ENCODE data around the gene EPB41L2.
"Not testable (repeated sequence)": the region's sequence is repeated elsewhere in the genome, so short reads cannot be mapped to it uniquely, and the experiment has no call there.

Gene EPB41L2

DNA sequence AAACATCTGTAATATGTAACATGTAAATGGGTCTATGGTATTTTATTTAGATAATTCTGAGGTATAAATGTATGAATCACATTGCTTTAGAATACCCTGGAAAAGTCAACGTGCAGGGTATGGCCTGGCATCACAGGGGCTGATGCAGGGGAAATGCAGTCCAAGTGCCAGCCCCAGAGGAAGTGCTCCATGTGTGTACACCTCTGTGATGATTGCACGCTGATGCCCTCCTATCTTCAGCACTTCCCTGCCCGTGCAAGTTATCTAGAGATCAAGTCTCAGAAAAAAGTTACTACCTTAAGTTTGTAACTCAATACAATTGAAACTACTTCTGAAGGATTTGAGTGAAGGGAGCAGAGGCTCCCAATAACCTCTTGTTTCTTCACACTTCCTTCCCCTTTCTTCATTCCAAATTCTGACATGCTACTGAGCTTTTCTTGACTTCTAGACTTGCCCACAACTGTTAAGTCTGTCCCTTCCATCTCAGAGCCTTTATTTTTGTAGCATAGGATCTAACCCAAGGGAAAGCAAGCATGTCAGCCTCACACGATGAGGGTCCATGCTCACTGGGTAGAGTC, 233.6 kb downstream of the EPB41L2 start:
- DNase-seq = no peak

DNA sequence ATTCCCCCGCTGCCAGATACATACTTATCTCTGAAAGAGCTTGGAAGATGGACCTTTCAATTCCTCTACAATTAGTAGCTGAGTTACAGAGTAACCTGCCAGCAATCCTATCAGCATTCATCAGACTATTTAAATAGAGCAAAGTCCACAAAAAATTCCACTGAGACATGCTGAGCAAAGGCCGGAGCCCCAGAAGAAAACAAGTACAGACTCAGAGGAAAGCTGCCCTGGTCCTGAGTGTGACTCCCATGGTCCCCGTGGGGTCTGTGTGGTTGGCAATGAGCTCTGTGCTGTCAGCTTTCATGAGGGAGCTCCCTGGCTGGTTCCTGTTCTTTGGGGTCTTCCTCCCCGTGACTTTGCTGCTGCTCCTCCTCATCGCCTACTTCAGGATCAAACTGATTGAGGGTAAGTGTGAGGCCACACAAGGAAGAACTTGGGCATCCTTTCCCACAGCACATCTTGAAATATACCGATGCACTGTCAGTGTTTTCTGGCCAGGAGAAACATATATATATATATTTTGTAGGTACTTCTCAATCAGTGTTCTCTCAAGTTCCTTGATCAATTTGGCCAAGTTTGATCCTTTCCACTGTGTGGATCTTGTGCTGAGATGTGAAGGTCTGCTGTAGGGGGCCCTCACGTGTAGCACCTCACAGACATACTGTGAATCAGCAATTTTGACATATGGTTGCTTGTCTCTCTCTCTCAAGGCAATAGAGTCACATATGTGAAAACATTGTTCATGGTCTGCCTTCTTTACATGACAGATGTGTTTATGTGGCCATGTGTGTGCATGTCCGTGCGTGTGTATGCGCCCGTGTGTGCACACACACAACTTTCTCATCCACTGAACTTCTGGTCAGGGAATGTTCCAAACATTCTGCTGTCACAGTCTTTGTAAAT, 235.5 kb downstream of the EPB41L2 start, which contains the start of gene SMLR1:
Gene SMLR1, plus strand, starts transcription at position 160 of the 903 bp plus-strand sequence. Its CDS starts 8 bp downstream, at position 168.
- DNase-seq = no peak

DNA sequence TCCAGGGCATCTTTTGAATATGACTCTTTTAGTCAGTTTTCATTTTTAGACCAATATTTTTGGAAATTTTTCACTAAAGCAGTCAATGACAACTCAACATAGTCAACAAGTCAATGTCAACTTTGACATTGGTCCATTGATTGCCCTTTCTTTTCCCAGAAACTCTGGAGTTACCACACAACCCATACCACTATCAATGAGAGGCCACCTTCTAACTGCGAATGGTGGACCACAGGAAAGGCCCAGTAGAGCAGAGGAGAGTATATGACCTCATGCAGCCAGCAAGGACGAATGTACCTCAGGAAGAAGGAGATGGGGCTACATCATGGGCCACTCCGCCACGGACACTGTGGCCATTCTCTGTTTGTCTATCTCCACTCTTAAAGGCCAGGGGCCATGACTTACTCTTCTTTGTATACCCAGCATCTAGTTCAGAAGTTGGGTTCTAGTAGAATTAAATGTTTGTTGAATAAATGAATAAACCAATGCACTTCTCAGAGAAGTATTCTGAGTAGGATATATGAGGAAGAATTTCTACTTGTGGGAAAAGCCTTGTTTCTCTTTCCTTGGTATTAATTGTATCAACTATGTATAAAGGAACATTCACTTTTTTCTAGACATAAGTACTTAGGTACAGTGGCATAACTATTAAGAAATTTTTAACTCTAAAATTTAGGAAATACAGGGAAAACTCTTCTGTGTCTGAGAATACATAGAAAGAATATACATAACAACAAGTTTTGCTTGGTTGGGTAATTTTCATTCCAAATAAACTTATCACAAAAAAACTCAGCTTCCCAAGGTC, 236.4 kb downstream of the EPB41L2 start:
- no peak for DNase-seq

DNA sequence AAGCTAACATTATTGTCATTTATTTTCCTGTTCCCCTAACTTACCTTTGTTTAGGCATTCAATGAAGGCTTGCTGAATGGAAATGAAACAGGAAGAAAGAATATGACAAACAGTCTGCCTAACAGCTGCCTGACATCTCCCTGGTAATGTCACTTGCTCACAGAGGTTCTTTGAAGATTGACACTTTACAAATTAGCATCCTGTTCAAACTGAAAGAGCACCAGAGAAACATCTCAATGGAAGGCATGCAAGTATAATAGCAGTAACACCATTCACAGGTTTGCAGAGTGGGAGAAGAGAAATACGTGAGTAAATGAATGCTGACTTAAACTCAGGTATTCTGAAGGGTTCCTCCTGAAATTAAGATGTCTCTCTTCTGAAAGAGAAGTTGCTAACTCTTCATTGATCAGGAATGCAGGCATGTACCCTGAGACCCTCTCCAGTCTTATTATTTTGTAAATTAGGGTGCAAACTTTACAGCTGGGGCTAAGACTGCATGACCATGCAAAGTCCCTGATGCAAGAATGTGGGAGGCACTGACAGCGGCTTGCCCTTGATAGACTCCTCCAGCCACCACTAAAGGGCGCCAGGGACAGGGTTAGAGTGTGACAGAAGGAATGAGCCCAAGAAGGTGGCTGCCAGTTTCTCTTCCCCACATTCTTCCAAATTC, 237.1 kb downstream of the EPB41L2 start:
- no peak for DNase-seq

DNA sequence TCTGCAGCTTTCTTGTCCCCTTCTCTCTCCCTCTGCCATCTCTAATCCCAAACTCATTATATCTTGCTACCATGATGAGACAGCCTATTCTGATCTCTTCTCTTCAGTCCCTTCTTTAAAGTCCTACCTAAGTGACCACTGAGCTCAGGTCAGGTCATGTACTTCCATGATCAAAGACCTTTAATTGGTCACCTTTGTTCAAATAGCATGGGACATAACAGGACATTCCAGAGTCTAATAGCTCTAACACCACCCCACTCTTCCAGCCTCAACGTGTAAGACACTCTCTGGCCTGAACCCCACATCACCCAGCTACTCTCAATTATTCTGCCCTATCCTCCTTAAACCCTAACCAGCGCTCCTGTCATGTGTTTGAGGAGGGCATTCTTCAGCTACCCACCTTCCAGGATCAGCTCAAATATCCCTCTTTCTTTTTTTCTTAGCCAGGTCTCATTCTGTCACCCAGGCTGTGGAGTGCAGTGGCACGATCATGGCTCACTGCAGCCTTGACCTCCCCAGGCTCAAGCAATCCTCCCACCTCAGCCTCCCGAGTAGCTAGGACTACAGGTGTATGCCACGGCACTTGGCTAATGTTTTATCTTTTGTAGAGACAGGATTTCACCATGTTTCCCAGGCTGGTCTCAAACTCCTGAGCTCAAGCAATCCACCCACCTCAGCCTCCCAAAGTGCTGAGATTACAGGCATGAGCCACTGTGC, 237.9 kb downstream of the EPB41L2 start:
- no peak for DNase-seq

DNA sequence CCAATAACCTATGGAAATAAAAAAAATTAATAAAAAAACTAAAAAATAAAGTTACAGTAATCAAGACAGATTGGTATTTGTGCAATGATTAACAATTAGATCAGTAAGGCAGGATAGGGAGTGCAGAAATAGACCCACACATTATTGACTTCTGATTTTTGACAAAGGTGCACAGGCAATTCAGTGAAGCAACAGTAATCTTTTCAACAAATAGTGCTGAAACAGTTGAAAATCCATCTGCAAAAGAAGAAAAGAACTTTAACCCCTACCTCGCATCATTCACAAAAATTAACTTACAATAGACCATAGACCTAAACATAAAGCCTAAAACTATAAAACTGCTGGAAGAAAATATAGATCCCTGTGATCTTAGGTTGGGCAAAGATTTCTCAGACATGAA, 240.3 kb downstream of the EPB41L2 start:
- no peak for DNase-seq

DNA sequence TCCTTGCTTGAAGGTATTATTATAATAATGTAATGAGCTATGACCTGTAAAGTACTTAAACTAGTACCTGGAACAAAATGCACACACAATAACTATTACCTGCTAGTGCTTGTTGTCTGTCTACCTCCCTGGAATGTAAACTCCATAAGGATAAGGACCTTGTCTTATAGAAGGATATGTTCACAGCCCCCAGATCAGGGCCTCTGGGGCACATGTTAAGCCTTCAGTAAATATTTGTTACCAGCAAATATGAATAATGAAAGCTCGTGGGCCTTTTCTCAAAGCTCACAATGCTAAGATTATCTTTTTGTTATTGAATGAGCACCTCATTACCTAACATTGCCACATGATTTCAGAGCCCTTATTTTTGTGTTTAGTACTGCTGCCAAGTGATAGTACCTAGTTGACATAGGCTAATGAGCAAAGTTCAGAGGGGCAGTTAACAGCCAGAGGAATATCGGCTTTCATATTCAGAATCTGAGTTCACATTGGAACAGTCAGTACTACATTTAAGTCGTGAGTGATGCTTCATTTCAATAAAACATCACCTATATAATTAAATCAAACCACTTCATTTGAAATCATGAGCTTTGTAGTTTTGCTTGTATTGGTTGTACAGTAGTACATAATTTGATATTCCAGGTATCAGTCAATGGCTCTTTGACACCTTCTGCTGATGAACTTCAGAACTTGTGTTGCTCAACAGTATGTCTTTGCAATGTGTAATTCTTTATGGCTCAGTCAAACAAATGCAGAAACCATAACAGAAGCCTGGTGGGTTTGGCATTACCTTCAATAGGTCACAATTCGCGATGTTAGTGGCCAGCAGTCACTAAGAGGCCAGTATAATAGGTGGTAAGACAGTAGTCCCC, 247.6 kb downstream of the EPB41L2 start:
- DNase-seq = no peak

DNA sequence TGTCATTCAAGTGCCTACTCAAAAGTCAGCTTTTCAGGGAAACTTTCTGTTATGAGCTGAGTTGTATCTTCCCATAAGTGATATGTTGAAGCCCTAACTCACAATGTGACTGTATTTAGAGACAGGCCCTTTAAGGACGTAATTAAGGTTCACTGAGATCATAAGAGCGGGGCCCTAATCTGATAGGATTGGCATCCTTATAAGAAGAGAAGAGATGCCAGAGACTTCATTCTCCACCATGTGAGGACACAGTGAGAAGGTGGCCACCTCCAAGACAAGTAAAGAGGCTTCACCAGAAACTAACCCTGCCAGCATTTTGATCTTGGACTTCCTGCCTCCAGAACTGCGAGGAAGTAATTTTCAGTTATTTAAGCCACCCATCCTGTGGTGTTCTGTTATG, 248.5 kb downstream of the EPB41L2 start:
- no peak for DNase-seq

DNA sequence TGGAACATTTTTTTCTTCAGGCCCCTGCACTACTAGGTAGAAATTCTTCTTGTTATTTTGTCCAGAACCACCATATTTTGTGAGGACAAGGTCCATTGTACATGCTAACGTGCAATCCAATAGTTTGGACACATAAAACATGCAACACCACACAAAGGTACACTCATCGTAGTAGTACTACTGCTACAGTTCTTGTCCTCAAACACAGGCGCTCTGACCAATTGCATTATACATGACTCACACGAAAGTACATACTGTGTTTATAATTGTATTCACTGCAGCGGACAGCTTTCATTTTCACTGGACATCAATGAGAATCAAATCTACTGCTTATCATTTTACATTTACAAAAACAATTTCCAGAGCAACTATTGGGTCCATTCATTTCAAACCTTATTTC, 251.1 kb downstream of the EPB41L2 start:
- DNase-seq = no peak

DNA sequence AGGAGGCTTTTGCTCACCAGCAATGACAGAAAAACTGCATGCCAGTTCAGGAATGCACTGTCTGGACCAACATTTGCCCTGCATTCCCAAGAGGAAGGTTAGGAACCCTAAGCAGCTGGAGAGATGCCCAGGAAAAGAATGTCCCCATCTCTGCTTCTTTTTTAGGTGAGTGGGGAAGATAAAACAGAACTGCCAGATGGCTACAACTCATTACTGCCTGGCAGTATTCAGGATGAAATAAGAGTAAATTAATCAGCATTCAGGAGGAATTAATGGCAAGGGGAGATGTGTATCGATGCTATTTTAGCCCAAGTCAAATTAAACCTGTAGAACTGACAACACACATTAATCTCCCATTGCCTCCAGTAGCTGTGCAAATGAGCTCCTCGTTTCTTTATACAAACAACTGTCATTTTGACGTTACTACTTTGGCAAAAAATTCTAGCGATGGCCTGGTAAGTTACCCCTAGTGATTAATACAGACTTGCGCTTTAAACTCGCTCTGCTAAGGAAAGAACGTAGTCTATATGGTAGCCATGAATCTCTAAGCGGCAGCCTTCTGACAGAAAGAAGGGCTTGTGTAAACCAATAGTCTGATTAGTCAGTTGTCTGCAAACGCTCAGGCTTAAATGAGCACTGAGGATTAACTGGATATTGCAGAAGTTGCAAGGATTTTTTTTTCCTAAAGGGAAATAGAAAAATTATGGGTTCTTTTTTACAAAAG, 252.6 kb downstream of the EPB41L2 start:
- DNase-seq = no peak

DNA sequence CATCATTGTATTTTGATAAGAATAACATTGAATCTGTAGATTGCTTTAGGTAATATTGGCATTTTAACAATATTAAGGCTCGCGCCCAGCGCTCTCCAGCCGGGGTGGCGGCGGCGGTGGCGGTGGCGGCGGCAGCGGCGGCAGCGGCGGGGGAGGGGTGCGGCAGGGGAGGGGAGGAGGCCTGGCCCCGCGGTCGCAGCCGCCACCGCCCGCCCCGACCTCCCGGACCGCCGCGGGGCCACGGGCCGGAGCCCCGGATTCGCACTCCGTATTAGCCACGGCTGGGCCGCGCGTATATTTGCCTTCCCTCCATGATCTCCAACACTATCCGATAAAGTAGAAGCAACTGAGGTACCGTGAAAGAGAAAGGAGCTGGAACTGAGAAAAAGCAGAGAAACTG, 261.7 kb downstream of the EPB41L2 start:
- DNase-seq = not testable (repeated sequence)

DNA sequence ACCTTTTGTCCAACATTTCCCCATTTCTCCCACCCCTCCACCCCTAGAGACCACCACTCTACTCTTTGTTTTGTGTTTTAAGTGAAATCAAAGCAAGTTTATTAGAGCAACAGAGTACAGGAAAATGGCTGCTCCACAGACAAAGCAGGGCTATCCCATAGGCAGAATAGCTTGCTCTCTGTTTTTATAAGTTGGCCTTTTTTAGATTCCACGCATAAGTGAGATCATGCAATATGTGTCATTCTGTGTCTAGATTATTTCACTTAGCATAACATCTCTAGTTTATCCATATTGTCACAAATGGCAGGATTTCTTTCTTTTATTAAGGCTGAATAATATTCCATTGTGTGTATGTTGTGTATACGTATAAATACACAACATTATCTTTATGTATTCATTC, 266.0 kb downstream of the EPB41L2 start:
- DNase-seq = no peak

DNA sequence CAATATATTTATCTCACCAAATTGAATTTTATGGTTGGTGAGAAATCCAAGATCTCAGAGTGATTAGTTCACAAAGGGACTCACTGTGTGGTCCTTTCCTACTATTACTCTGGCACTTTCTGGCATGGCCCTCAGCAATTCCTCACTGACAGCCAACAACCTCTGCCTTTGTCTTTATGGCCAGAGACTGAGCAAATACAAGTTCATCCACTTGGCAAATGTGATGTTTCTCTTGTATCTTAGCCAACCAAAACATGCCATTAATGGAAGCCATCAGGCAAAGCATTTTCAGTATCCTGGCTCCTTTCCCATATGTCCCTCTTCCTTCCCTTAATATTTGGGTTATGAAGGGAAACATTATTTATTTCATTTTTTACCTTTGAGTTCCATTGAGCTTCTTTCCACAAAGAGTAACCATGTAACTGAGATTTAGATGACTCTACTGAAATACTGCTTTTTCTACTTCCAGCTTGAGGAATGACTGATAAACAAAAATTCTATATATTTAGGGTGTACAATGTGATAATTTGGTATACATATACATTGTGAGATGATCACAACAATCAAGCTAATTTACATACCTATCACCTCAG, 266.6 kb downstream of the EPB41L2 start:
- DNase-seq = no peak

DNA sequence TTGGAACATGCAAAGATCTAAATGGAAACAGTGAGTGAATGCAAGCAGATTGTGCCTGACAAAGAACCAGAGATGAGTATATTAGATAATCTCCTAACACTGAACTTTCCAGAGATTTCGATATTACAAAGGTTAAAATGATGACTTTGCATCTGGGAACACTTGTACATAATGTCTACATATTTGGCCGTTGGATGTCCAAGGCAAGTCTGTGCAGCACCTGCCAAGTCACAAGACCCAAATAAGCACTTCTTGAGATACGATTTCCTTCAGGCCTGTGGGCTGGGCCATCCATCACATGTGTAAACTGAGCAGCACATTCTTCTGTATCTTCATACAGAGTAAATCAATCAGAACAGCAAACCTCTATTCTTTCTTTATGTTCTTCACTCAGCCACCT, 268.3 kb downstream of the EPB41L2 start:
- no peak for DNase-seq

DNA sequence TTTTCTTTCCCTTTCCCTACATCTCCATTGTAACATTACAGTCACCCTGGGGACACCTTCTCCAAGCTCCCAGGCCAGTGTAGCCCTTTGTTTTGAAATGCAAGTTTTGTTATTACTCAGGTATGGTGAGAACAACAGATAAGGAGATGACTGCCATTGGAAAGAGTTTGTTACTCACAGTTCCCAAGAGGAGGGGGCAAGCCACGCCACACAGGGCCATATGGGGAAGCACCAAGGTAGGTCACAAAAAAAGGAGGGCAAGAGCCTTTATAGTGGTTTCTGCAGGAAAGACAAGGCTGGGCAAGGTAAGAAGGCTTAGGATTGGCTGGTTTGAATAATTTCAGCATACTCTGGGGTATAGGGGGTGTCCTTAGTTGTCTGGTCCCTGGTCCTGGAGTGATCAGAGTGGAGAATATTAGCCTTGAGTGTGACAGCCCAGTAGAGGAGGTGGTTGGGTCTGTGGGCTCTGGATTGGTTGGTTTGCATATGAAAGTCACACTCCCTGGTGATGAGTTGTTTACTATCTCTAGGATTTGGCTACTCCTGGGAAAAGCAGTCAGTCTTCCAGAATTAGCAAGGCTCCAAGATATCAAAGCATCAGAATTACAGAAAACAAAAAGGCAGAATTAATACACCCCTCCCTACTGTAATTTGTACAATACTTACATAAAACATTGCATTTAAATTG, 268.9 kb downstream of the EPB41L2 start:
- no peak for DNase-seq
